B cell (primary cell): ENCODE results near the gene SASH1.

ENCODE experiments used
- EZH2 ChIP-seq: IDR thresholded peaks from 2 replicates; pipeline ENCODE4 v1.6.1; 2012; ENCODE audit warnings: borderline replicate concordance, low read depth, mild to moderate bottlenecking, moderate library complexity, low read length; ENCODE audit not compliant: insufficient read depth, poor library complexity, severe bottlenecking
- TF ChIP-seq, protein P1 (sequence below): fragments of 200-600 bp; IDR thresholded peaks from one replicate; pipeline ENCODE4 v1.8.0; 2022; ENCODE audit warnings: antibody characterized with exemption, mild to moderate bottlenecking

GRCh38 chr6:148293181-148293995, 49.2 kb upstream of the SASH1 start:
- no peak for TF ChIP-seq EZH2
- TF ChIP-seq, protein P1, sequence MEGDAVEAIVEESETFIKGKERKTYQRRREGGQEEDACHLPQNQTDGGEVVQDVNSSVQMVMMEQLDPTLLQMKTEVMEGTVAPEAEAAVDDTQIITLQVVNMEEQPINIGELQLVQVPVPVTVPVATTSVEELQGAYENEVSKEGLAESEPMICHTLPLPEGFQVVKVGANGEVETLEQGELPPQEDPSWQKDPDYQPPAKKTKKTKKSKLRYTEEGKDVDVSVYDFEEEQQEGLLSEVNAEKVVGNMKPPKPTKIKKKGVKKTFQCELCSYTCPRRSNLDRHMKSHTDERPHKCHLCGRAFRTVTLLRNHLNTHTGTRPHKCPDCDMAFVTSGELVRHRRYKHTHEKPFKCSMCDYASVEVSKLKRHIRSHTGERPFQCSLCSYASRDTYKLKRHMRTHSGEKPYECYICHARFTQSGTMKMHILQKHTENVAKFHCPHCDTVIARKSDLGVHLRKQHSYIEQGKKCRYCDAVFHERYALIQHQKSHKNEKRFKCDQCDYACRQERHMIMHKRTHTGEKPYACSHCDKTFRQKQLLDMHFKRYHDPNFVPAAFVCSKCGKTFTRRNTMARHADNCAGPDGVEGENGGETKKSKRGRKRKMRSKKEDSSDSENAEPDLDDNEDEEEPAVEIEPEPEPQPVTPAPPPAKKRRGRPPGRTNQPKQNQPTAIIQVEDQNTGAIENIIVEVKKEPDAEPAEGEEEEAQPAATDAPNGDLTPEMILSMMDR, result no peak
